Neural crest cell (in vitro differentiated cells): ENCODE data around the gene KCP. TPM values are rescaled to one million over a fixed set of nuclear protein-coding genes. Genes with fewer than 3 reads are reported as not detected.

Experiments
- DNase-seq: peaks from one replicate; pipeline ENCODE4 v3.0.0; 2021; ENCODE audit warnings: low read depth, mixed read lengths, low spot score
- H3K27ac Mint-ChIP-seq: one replicate; pipeline ENCODE4 v1.8.0; 2021; ENCODE audit warnings: mild to moderate bottlenecking, mixed read lengths; ENCODE audit not compliant: unreplicated experiment
- H3K27me3 Mint-ChIP-seq: 2 replicates; pipeline ENCODE4 v1.8.0; 2021; ENCODE audit warnings: low read depth, mild to moderate bottlenecking, mixed read lengths
- H3K36me3 Mint-ChIP-seq: 2 replicates; pipeline ENCODE4 v1.8.0; 2021; ENCODE audit warnings: low read depth, mild to moderate bottlenecking, mixed read lengths
- H3K4me1 Mint-ChIP-seq: 2 replicates; pipeline ENCODE4 v1.8.0; 2021; ENCODE audit warnings: mixed read lengths
- H3K4me3 Mint-ChIP-seq: one replicate; pipeline ENCODE4 v1.8.0; 2021; ENCODE audit warnings: mild to moderate bottlenecking, mixed read lengths
- H3K9me3 Mint-ChIP-seq: 2 replicates; pipeline ENCODE4 v1.8.0; 2021; ENCODE audit warnings: mixed read lengths
- CTCF ChIP-seq: fragments of 200-600 bp; sonication (generic); conservative IDR thresholded peaks from 2 replicates; pipeline ENCODE4 v1.5.0; 2021; ENCODE audit warnings: antibody characterized with exemption, mild to moderate bottlenecking
- total RNA-seq: library from RNA; stranded (reverse); gene quantifications from 2 replicates; pipeline ENCODE4 v1.2.1, GENCODE V29; 2021

KCP gene
- total RNA-seq, 1 donor from 2014 or later: 2.9 TPM

GRCh38 chr7:128873234-128873633 lies 37.3 kb downstream of the KCP start:
- DNase-seq: no peak
- Mint-ChIP-seq H3K9me3 (no peaks in the 10 kb centered on the region), H3K36me3 (no peaks in the 10 kb centered on the region), H3K27me3 (peaks cover 15% of the 10 kb centered on the region), H3K27ac (no peak overlapping the region), H3K4me3 (no peak overlapping the region), H3K4me1 (peaks cover 11% of the 10 kb centered on the region)
- no peak for TF ChIP-seq CTCF

GRCh38 chr7:128872394-128872824 lies 38.1 kb downstream of the KCP start:
- H3K4me3 Mint-ChIP-seq: no peak overlapping the region

GRCh38 chr7:128871050-128871449 lies 39.5 kb downstream of the KCP start:
- Mint-ChIP-seq H3K27ac (no peak overlapping the region), H3K4me1 (peaks cover 11% of the 10 kb centered on the region), H3K36me3 (peaks cover 2% of the 10 kb centered on the region), H3K27me3 (peaks cover 29% of the 10 kb centered on the region), H3K9me3 (no peaks in the 10 kb centered on the region), H3K4me3 (peak overlapping the region; percentile 88)
- no peak for DNase-seq
- no peak for TF ChIP-seq CTCF

More at GRCh38 chr7:128872394-128872824, 38.1 kb downstream of the KCP start:
- no peaks in the 10 kb centered on the region for H3K9me3 Mint-ChIP-seq
- H3K27ac Mint-ChIP-seq: no peak overlapping the region
- peaks cover 22% of the 10 kb centered on the region for H3K27me3 Mint-ChIP-seq
- peaks cover 11% of the 10 kb centered on the region for H3K4me1 Mint-ChIP-seq
- peaks cover 2% of the 10 kb centered on the region for H3K36me3 Mint-ChIP-seq
- no peak for DNase-seq
- peak; percentile 29 for TF ChIP-seq CTCF

GRCh38 chr7:128869944-128870285 lies 40.6 kb downstream of the KCP start:
- peak overlapping the region; percentile 67 for H3K27ac Mint-ChIP-seq
- H3K27me3 Mint-ChIP-seq: peaks cover 29% of the 10 kb centered on the region
- no peaks in the 10 kb centered on the region for H3K9me3 Mint-ChIP-seq
- no peak for TF ChIP-seq CTCF
- DNase-seq: peak; percentile 33
- H3K36me3 Mint-ChIP-seq: peaks cover 2% of the 10 kb centered on the region
- H3K4me1 Mint-ChIP-seq: peaks cover 15% of the 10 kb centered on the region
- H3K4me3 Mint-ChIP-seq: peak overlapping the region; percentile 88

- H3K27ac Mint-ChIP-seq: no peak overlapping the region
- H3K4me1 Mint-ChIP-seq: peaks cover 15% of the 10 kb centered on the region
- peaks cover 29% of the 10 kb centered on the region for H3K27me3 Mint-ChIP-seq
- H3K9me3 Mint-ChIP-seq: no peaks in the 10 kb centered on the region
- DNase-seq: peak; percentile 36
- peak; percentile 18 for TF ChIP-seq CTCF
- peak overlapping the region; percentile 58 for H3K4me3 Mint-ChIP-seq
- peaks cover 2% of the 10 kb centered on the region for H3K36me3 Mint-ChIP-seq
Measured at GRCh38 chr7:128869138-128869943, 41.2 kb downstream of the KCP start.
